GM21529 (cell line): ENCODE measurements around the gene GPATCH11.

Experiments
- ATAC-seq: cut with Tn5 transposase; IDR thresholded peaks from one replicate; pipeline ENCODE4 v1.9.1; 2021; ENCODE audit not compliant: unreplicated experiment

Gene GPATCH11

GRCh38 chr2:37104178-37104577, 19.9 kb downstream of the GPATCH11 start:
- no peak for ATAC-seq

- ATAC-seq = no peak
These were observed 20.8 kb downstream of the GPATCH11 start for GRCh38 chr2:37105150-37105549.

- no peak for ATAC-seq
These were observed 25.2 kb downstream of the GPATCH11 start for GRCh38 chr2:37109523-37109922.

GRCh38 chr2:37110306-37111212, 26.2 kb downstream of the GPATCH11 start:
- ATAC-seq = no peak

- ATAC-seq = no peak
These were observed 27.6 kb downstream of the GPATCH11 start for GRCh38 chr2:37111958-37112357.

- no peak for ATAC-seq
These were observed 33.2 kb downstream of the GPATCH11 start for GRCh38 chr2:37117566-37117965.

- no peak for ATAC-seq
These were observed 34.8 kb downstream of the GPATCH11 start for GRCh38 chr2:37119157-37119556.

- no peak for ATAC-seq
These were observed 41.1 kb downstream of the GPATCH11 start for GRCh38 chr2:37125416-37125815.

- no peak for ATAC-seq
These were observed 48.6 kb downstream of the GPATCH11 start for GRCh38 chr2:37132914-37133313.

- no peak for ATAC-seq
These were observed 58.2 kb downstream of the GPATCH11 start for GRCh38 chr2:37142546-37142945.

- ATAC-seq = no peak
These were observed 59.7 kb downstream of the GPATCH11 start for GRCh38 chr2:37143974-37144373.

- no peak for ATAC-seq
These were observed 61.7 kb downstream of the GPATCH11 start for GRCh38 chr2:37146062-37146461.

- no peak for ATAC-seq
These were observed 64.0 kb downstream of the GPATCH11 start for GRCh38 chr2:37148325-37148724.
